NT2/D1 (cell line): Measurements from ENCODE around the gene PLXNA1.

Experiments used
- SUZ12 ChIP-seq: IDR thresholded peaks from 2 replicates; pipeline ENCODE4 v1.6.1; 2011; ENCODE audit not compliant: insufficient read length, insufficient read depth; ENCODE audit errors: extremely low read depth
- ZNF274 ChIP-seq: IDR thresholded peaks from 2 replicates; pipeline ENCODE4 v1.6.1; 2011; ENCODE audit warnings: mild to moderate bottlenecking, low read depth, low read length

DNA sequence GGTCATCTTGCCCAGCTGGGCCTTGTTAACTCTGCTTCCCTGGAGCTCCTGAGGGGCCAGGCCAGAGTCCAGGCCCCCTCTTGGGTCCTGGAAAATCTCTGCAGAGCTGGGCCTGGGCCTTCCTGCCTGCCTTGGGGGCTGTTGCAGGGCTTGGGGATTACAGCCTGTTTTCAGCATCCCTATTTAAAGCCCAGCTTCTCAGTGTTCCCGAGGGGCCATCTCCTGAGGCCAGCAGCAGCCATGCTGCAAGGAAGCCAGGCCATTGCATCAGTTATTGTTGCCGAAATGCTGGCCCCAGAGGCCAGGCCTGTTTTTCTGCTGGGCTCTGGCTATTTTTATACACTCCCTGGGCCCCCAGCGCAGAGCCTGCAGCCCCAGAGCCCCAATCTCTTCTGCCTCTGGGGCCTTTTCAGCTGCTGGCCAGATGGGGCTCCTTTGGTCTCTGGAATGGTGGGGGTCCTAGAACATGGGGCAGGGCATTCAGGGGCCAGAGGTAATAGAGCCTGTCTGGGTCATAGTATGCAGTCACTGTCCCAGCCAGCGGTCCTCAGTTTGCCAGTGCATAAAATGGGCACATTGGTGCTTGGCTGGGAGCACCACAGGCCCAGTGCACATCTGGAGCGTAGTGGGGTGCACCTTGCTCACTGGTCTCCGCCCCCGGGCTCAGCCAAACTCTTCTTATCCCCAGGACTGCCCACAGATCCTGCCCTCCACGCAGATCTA is 28.5 kb downstream of the PLXNA1 start:
- TF ChIP-seq ZNF274 (no peak), SUZ12 (no peak)
